WERI-Rb-1 (cell line): ENCODE measurements around the gene NEFH.
"Not testable (repeated sequence)": the region's sequence is repeated elsewhere in the genome, so short reads cannot be mapped to it uniquely, and the experiment has no call there.

Experiments used
- DNase-seq: peaks from one replicate; pipeline ENCODE4 v3.0.0-alpha.2; 2020
- H3K27ac ChIP-seq: fragments of 250-450 bp; sonication (Bioruptor Pico); 2 replicates; pipeline ENCODE4 v1.5.1; 2020; ENCODE audit warnings: mild to moderate bottlenecking, moderate library complexity
- H3K27me3 ChIP-seq: fragments of 250-450 bp; sonication (Bioruptor Pico); 2 replicates; pipeline ENCODE4 v1.5.1; 2021; ENCODE audit warnings: mild to moderate bottlenecking, low read depth, moderate library complexity; ENCODE audit not compliant: insufficient read depth, severe bottlenecking
- H3K36me3 ChIP-seq: fragments of 250-450 bp; sonication (Bioruptor Pico); 2 replicates; pipeline ENCODE4 v1.5.1; 2020; ENCODE audit warnings: mild to moderate bottlenecking, moderate library complexity
- H3K4me3 ChIP-seq: 2 replicates; pipeline ENCODE4 v1.5.1; 2011; ENCODE audit warnings: low read depth, mild to moderate bottlenecking, control low read depth, low read length
- H3K9me3 ChIP-seq: fragments of 250-450 bp; sonication (Bioruptor Pico); 2 replicates; pipeline ENCODE4 v1.5.1; 2021; ENCODE audit warnings: mild to moderate bottlenecking, moderate library complexity; ENCODE audit not compliant: severe bottlenecking
- CTCF ChIP-seq: IDR thresholded peaks from 2 replicates; pipeline ENCODE4 v1.5.1; 2011; ENCODE audit warnings: low read depth, mild to moderate bottlenecking, control low read depth, inconsistent platforms, low read length

NEFH gene, protein sequence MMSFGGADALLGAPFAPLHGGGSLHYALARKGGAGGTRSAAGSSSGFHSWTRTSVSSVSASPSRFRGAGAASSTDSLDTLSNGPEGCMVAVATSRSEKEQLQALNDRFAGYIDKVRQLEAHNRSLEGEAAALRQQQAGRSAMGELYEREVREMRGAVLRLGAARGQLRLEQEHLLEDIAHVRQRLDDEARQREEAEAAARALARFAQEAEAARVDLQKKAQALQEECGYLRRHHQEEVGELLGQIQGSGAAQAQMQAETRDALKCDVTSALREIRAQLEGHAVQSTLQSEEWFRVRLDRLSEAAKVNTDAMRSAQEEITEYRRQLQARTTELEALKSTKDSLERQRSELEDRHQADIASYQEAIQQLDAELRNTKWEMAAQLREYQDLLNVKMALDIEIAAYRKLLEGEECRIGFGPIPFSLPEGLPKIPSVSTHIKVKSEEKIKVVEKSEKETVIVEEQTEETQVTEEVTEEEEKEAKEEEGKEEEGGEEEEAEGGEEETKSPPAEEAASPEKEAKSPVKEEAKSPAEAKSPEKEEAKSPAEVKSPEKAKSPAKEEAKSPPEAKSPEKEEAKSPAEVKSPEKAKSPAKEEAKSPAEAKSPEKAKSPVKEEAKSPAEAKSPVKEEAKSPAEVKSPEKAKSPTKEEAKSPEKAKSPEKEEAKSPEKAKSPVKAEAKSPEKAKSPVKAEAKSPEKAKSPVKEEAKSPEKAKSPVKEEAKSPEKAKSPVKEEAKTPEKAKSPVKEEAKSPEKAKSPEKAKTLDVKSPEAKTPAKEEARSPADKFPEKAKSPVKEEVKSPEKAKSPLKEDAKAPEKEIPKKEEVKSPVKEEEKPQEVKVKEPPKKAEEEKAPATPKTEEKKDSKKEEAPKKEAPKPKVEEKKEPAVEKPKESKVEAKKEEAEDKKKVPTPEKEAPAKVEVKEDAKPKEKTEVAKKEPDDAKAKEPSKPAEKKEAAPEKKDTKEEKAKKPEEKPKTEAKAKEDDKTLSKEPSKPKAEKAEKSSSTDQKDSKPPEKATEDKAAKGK

GRCh38 chr22:29479417-29480261 is at the start of gene NEFH:
TSS of gene NEFH (plus strand) at chr22:29480218. CDS start at chr22:29480263, 45 bp downstream.
- TF ChIP-seq CTCF = no peak
- no peaks in the 10 kb centered on the region for H3K36me3 ChIP-seq
- H3K27me3 ChIP-seq = no peaks in the 10 kb centered on the region
- H3K27ac ChIP-seq = no peak within 1 kb of the TSS
- no peak for DNase-seq
- no peak within 1 kb of the TSS for H3K4me3 ChIP-seq
- H3K9me3 ChIP-seq = no peaks in the 10 kb centered on the region

GRCh38 chr22:29431986-29432385 is 48.0 kb upstream of the NEFH start:
- H3K36me3 ChIP-seq = no peaks in the 10 kb centered on the region
- no peak for DNase-seq
- no peaks in the 10 kb centered on the region for H3K27me3 ChIP-seq
- no peak overlapping the region for H3K27ac ChIP-seq
- no peaks in the 10 kb centered on the region for H3K9me3 ChIP-seq
- no peak overlapping the region for H3K4me3 ChIP-seq
- TF ChIP-seq CTCF = no peak

- no peak for DNase-seq
- Histone ChIP-seq H3K27me3 (no peaks in the 10 kb centered on the region), H3K4me3 (no peak overlapping the region), H3K9me3 (no peaks in the 10 kb centered on the region), H3K27ac (no peak overlapping the region), H3K36me3 (no peaks in the 10 kb centered on the region)
- TF ChIP-seq CTCF = no peak
These were observed 46.2 kb upstream of the NEFH start for GRCh38 chr22:29433856-29434255.

- DNase-seq = no peak
- Histone ChIP-seq H3K4me3 (no peak overlapping the region), H3K36me3 (no peaks in the 10 kb centered on the region), H3K9me3 (no peaks in the 10 kb centered on the region), H3K27me3 (no peaks in the 10 kb centered on the region), H3K27ac (no peak overlapping the region)
- no peak for TF ChIP-seq CTCF
These were observed 45.7 kb upstream of the NEFH start for GRCh38 chr22:29434288-29434687.

DNA sequence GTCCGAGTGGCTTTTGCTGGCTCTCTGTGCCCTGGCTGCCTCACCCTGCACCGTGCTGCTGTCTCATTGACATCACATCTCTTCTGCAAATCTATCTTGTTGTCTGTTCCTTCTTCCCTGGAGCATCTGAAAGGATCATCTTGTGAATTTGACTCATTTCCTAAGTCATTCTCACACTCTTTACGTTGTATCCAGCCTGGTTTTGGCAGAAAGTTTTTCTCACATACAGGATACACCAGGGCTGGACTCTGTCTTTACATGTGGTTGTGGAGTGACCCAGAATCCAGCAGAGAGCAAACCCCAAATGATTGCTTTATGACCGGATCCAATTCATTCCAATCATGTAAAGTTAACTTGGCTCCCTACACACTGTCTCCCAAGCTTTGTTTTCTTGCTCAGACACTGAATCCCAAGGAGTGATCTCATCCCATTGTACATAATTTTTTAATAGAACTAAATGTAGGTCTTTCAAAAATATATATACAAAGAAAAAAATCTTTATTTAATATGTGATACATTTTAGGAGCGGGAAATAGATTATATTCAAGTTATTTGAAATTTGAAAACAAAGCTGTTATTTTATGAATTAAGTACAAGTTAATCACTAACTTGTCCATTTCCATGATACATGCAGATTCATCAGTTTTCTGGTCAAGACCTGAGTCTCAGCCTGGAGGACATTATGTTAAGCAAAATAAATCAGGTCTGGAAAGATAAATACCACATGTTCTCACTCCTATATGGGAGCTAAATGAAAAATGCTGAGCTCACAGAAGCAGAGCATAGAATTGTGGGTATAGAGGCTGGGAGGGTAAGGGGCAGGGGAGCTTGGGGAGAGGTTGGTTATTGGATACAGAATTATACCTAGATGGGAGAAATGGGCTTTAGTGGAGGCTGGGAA is 44.5 kb upstream of the NEFH start:
- Histone ChIP-seq H3K27me3 (no peaks in the 10 kb centered on the region), H3K4me3 (no peak overlapping the region), H3K36me3 (no peaks in the 10 kb centered on the region), H3K9me3 (no peaks in the 10 kb centered on the region), H3K27ac (no peak overlapping the region)
- no peak for DNase-seq
- TF ChIP-seq CTCF = no peak

- DNase-seq, H3K27me3 ChIP-seq, H3K4me3 ChIP-seq, H3K36me3 ChIP-seq, H3K9me3 ChIP-seq, H3K27ac ChIP-seq: not testable (repeated sequence)
These were observed 41.7 kb upstream of the NEFH start, which contains the start of gene RFPL1 for GRCh38 chr22:29438283-29438682. TSS of gene RFPL1 (plus strand) at chr22:29438583.
